B cell (primary cell): ENCODE measurements around the gene ADGRL2. TPM values are rescaled to one million over a fixed set of nuclear protein-coding genes. Genes with fewer than 3 reads are reported as not detected.

ENCODE experiments used
- ATAC-seq: fragments of 200-7000 bp; cut with Tn5 transposase; one replicate; pipeline ENCODE4 v1.10.0; 2021; ENCODE audit warnings: low read depth, mild to moderate bottlenecking, moderate number of reproducible peaks, moderate library complexity
- CTCF ChIA-PET: fragments of 350-600 bp; sonication (Branson Sonifier 250); formaldehyde crosslinking; loops from one replicate; lab custom pipeline; 2021; ENCODE audit warnings: antibody characterized with exemption, inconsistent platforms; lab: Charles Lee
- POLR2A ChIA-PET: fragments of 350-600 bp; sonication (Branson Sonifier 250); formaldehyde crosslinking; loops from one replicate; lab custom pipeline; 2021; ENCODE audit warnings: antibody characterized with exemption; lab: Charles Lee
- DNase-seq: peaks from one replicate; pipeline ENCODE4 v3.0.0; 2013
- H2AFZ ChIP-seq: 2 replicates; pipeline ENCODE4 v1.6.1; 2012; ENCODE audit warnings: mild to moderate bottlenecking, low read depth, low read length; ENCODE audit not compliant: insufficient read depth, poor library complexity, severe bottlenecking
- H3K27ac ChIP-seq, 2 donors: 1 replicate in 1 of 2; 2 replicates in 1 of 2; pipeline ENCODE4 v1.5.1; 2012 to 2013; ENCODE audit warnings: low read length in 2 of 2, mild to moderate bottlenecking in 2 of 2, moderate library complexity in 1 of 2
- H3K27me3 ChIP-seq, 4 experiments: fragments of 200-600 bp in 1 of 4; sonication (generic) in 1 of 4; replicated peaks in 1 of 4; 1 replicate in 2 of 4; 2 replicates in 2 of 4; pipeline versions ENCODE4 v1.6.1 to v1.7.0; 2013 to 2016; ENCODE audit warnings: low read length in 3 of 4, mild to moderate bottlenecking in 2 of 4, mixed read lengths in 1 of 4, moderate library complexity in 1 of 4; ENCODE audit not compliant: insufficient read depth in 4 of 4, control insufficient read depth in 3 of 4; ENCODE audit errors: control extremely low read depth in 1 of 4
- H3K36me3 ChIP-seq, 2 experiments: replicated peaks in 1 of 2; 1 replicate in 1 of 2; 2 replicates in 1 of 2; pipeline versions ENCODE4 v1.6.1 to v1.7.1; 2013; ENCODE audit warnings: low read length in 1 of 2; ENCODE audit not compliant: insufficient read depth in 2 of 2, control insufficient read depth in 1 of 2; ENCODE audit errors: control extremely low read depth in 1 of 2, extremely low read depth in 1 of 2
- H3K4me1 ChIP-seq, 2 donors: fragments of 200-600 bp in 1 of 2; sonication (generic) in 1 of 2; 1 replicate in 1 of 2; 2 replicates in 1 of 2; pipeline versions ENCODE4 v1.5.1 to v1.6.1; 2013 to 2017; ENCODE audit warnings: low read length in 2 of 2; ENCODE audit not compliant: control insufficient read depth in 2 of 2, insufficient read depth in 2 of 2
- H3K4me2 ChIP-seq: replicated peaks from 2 replicates; pipeline ENCODE3; 2012; ENCODE audit warnings: mild to moderate bottlenecking, low read depth, low read length; ENCODE audit not compliant: poor library complexity, severe bottlenecking
- H3K4me3 ChIP-seq, 5 experiments: fragments of 200-600 bp in 1 of 5; sonication (generic) in 1 of 5; 1 replicate in 3 of 5; 2 replicates in 2 of 5; pipeline versions ENCODE4 v1.5.1 to v1.7.0; 2011 to 2016; ENCODE audit warnings: low read length in 4 of 5, mild to moderate bottlenecking in 4 of 5, low read depth in 2 of 5, control low read depth in 1 of 5, moderate library complexity in 1 of 5; ENCODE audit not compliant: insufficient read depth in 1 of 5; ENCODE audit errors: control extremely low read depth in 1 of 5, extremely low read depth in 1 of 5
- H3K79me2 ChIP-seq: fragments of 200-600 bp; sonication (generic); one replicate; pipeline ENCODE4 v1.6.0; 2016; ENCODE audit warnings: low read length; ENCODE audit not compliant: control insufficient read depth, insufficient read depth
- H3K9ac ChIP-seq: fragments of 200-600 bp; sonication (generic); 2 replicates; pipeline ENCODE4 v1.6.1; 2017; ENCODE audit warnings: mild to moderate bottlenecking, low read length, moderate library complexity
- H3K9me3 ChIP-seq, 3 donors: one replicate each; pipeline versions ENCODE4 v1.6.1 to v1.7.1; 2013; ENCODE audit warnings: low read length in 2 of 3; ENCODE audit not compliant: control insufficient read depth in 2 of 3, insufficient read depth in 1 of 3; ENCODE audit errors: control extremely low read depth in 1 of 3
- H4K20me1 ChIP-seq: 2 replicates; pipeline ENCODE4 v1.6.0; 2012; ENCODE audit warnings: mild to moderate bottlenecking, low read length; ENCODE audit not compliant: insufficient read depth, control insufficient read depth, poor library complexity, severe bottlenecking
- H3K27ac Mint-ChIP-seq: one replicate; pipeline ENCODE4 v1.8.0; 2021; ENCODE audit warnings: mixed read lengths
- H3K27me3 Mint-ChIP-seq: one replicate; pipeline ENCODE4 v1.8.0; 2021; ENCODE audit warnings: mixed read lengths
- H3K4me1 Mint-ChIP-seq: one replicate; pipeline ENCODE4 v1.8.0; 2021; ENCODE audit warnings: mixed read lengths
- H3K4me3 Mint-ChIP-seq: one replicate; pipeline ENCODE4 v1.8.0; 2021; ENCODE audit warnings: mixed read lengths
- H3K9me3 Mint-ChIP-seq: one replicate; pipeline ENCODE4 v1.8.0; 2022; ENCODE audit warnings: mixed read lengths; ENCODE audit not compliant: insufficient read depth
- CTCF ChIP-seq: fragments of 200-600 bp; IDR thresholded peaks from one replicate; pipeline ENCODE4 v1.8.0; 2022; ENCODE audit warnings: antibody characterized with exemption, mild to moderate bottlenecking
- EZH2 ChIP-seq: IDR thresholded peaks from 2 replicates; pipeline ENCODE4 v1.6.1; 2012; ENCODE audit warnings: borderline replicate concordance, low read depth, mild to moderate bottlenecking, moderate library complexity, low read length; ENCODE audit not compliant: insufficient read depth, poor library complexity, severe bottlenecking
- WGBS: methylation state at CpG from one replicate; pipeline ENCODE4 v1.1.5; 2013; ENCODE audit warnings: missing lambda C conversion rate; ENCODE audit not compliant: insufficient coverage; 5-methylcytosine and 5-hydroxymethylcytosine counted together
- intact Hi-C: fragments of 100-400 bp; cut with micrococcal nuclease; formaldehyde crosslinking; loops from one replicate; pipeline ENCODE4 v1.10.0; 2022
- polyA plus RNA-seq: library from polyadenylated mRNA; depleted of rRNA; stranded (reverse); fragments of >200 nt; gene quantifications from 2 replicates; pipeline ENCODE4 v1.2.3, GENCODE V29; 2012
- total RNA-seq, 2 donors: library from RNA; stranded (reverse); fragments of 120-200 nt in 1 of 2; gene quantifications; 1 replicate in 1 of 2; 2 replicates in 1 of 2; pipeline versions ENCODE4 v1.2.3 to v1.2.4, GENCODE V29; 2013 to 2022

The ADGRL2 gene
- total and polyA plus RNA-seq, 2 donors (not counting 1 experiment from before 2014, with no cell fraction given), result not detected

GRCh38 chr1:81970416-81970815, 169.7 kb downstream of the ADGRL2 start:
- ChIA-PET CTCF (no interaction called here), POLR2A (no interaction called here)
- Histone ChIP-seq H3K79me2 (no peaks in the 10 kb centered on the region), H4K20me1 (no peaks in the 10 kb centered on the region), H2AFZ (no peak overlapping the region), H3K4me1 (no peaks in the 10 kb centered on the region), H3K9me3 (no peaks in the 10 kb centered on the region), H3K36me3 (no peaks in the 10 kb centered on the region), H3K4me2 (no peak overlapping the region), H3K9ac (no peak overlapping the region), H3K27me3 (no peaks in the 10 kb centered on the region), H3K27ac (no peak overlapping the region), H3K4me3 (no peak overlapping the region)
- no peak overlapping the region for H3K4me3 Mint-ChIP-seq
- TF ChIP-seq CTCF (no peak), EZH2 (no peak)
- H3K27me3 Mint-ChIP-seq, result no peaks in the 10 kb centered on the region
- no CpG with 5 or more reads among the region's 3 CpGs for WGBS
- no peak overlapping the region for H3K27ac Mint-ChIP-seq
- H3K9me3 Mint-ChIP-seq, result no peaks in the 10 kb centered on the region
- intact Hi-C loops, result no loop called here
- ATAC-seq (no peak), DNase-seq (no peak)
- no peaks in the 10 kb centered on the region for H3K4me1 Mint-ChIP-seq

GRCh38 chr1:81974222-81974841, 173.6 kb downstream of the ADGRL2 start:
- Histone ChIP-seq H3K27ac (no peak overlapping the region), H3K79me2 (no peaks in the 10 kb centered on the region), H3K27me3 (no peaks in the 10 kb centered on the region), H3K4me1 (no peaks in the 10 kb centered on the region), H2AFZ (no peak overlapping the region), H3K4me2 (no peak overlapping the region), H3K9ac (no peak overlapping the region), H4K20me1 (no peaks in the 10 kb centered on the region), H3K9me3 (no peaks in the 10 kb centered on the region), H3K36me3 (no peaks in the 10 kb centered on the region), H3K4me3 (no peak overlapping the region)
- Mint-ChIP-seq H3K4me1 (no peaks in the 10 kb centered on the region), H3K9me3 (no peaks in the 10 kb centered on the region), H3K4me3 (no peak overlapping the region), H3K27ac (no peak overlapping the region), H3K27me3 (no peaks in the 10 kb centered on the region)
- DNase-seq (no peak), ATAC-seq (no peak)
- POLR2A ChIA-PET, result no interaction called here
- TF ChIP-seq EZH2, result no peak
- no peak for TF ChIP-seq CTCF
- intact Hi-C loops, result no loop called here
- CTCF ChIA-PET, result interaction anchor here (0.6 kb wide), 1 partner anchor 28 kb away, joined by 3 read pairs; no protein-coding TSS in a partner anchor
- WGBS, result 57% methylated on average over 1 of the region's 4 CpGs
